IMR-90 (cell line): ENCODE data around the gene RAB6D. TPM values are rescaled to one million over a fixed set of nuclear protein-coding genes. Genes with fewer than 3 reads are reported as not detected.
"Not testable (repeated sequence)": the region's sequence is repeated elsewhere in the genome, so short reads cannot be mapped to it uniquely, and the experiment has no call there.

Experiments
- ATAC-seq: fragments of 200-7000 bp; cut with Tn5 transposase; 2 replicates; pipeline ENCODE4 v1.9.1; 2020; ENCODE audit warnings: low read depth, mild to moderate bottlenecking, moderate library complexity
- BruUV-seq: library from RNA; stranded (reverse); fragments of 400-500 nt; replicated peaks from 2 replicates; lab custom pipeline; 2021; lab: Mats Ljungman, UMichigan
- CTCF ChIA-PET: fragments of 300-600 bp; formaldehyde crosslinking; extraction: SDS; loops from one replicate; lab custom pipeline; 2021; ENCODE audit warnings: antibody characterized with exemption; lab: Yijun Ruan, JAX
- POLR2A ChIA-PET: fragments of 300-600 bp; sonication (Branson Sonifier 250); formaldehyde crosslinking; loops from one replicate; lab custom pipeline; 2022; ENCODE audit warnings: antibody characterized with exemption; ENCODE audit not compliant: unreplicated experiment; lab: Charles Lee
- DNase-seq: peaks from one replicate; pipeline ENCODE4 v3.0.0; 2013
- H2AFZ ChIP-seq: replicated peaks from 2 replicates; pipeline ENCODE3; 2013; ENCODE audit warnings: low read length, mild to moderate bottlenecking; ENCODE audit not compliant: poor library complexity
- H2AK5ac ChIP-seq: 2 replicates; pipeline ENCODE4 v1.6.1; 2013; ENCODE audit warnings: low read depth, low read length, inconsistent platforms
- H2AK9ac ChIP-seq: replicated peaks from 2 replicates; pipeline ENCODE3; 2013; ENCODE audit warnings: mild to moderate bottlenecking, low read depth, low read length, moderate library complexity; ENCODE audit not compliant: poor library complexity
- H2BK120ac ChIP-seq: 2 replicates; pipeline ENCODE4 v1.6.1; 2013; ENCODE audit warnings: low read depth, low read length, inconsistent platforms
- H2BK15ac ChIP-seq: 3 replicates; pipeline ENCODE4 v1.6.1; 2013; ENCODE audit warnings: low read depth, low read length, inconsistent platforms
- H2BK20ac ChIP-seq: 2 replicates; pipeline ENCODE4 v1.6.1; 2013; ENCODE audit warnings: low read depth, mild to moderate bottlenecking, inconsistent platforms, low read length, moderate library complexity
- H2BK5ac ChIP-seq: 2 replicates; pipeline ENCODE4 v1.6.1; 2013; ENCODE audit warnings: mild to moderate bottlenecking, low read depth, low read length, inconsistent platforms; ENCODE audit not compliant: poor library complexity, severe bottlenecking
- H3K14ac ChIP-seq: replicated peaks from 2 replicates; pipeline ENCODE4 v1.6.1; 2013; ENCODE audit warnings: low read depth, low read length, inconsistent platforms
- H3K18ac ChIP-seq: 2 replicates; pipeline ENCODE4 v1.6.1; 2013; ENCODE audit warnings: low read depth, low read length, control low read depth
- H3K23ac ChIP-seq: 2 replicates; pipeline ENCODE4 v1.6.1; 2013; ENCODE audit warnings: low read depth, low read length, inconsistent platforms
- H3K27ac ChIP-seq: 2 replicates; pipeline ENCODE4 v1.5.1; 2013; ENCODE audit warnings: mild to moderate bottlenecking, control low read depth, low read length; ENCODE audit not compliant: insufficient read depth
- H3K27me3 ChIP-seq: 2 replicates; pipeline ENCODE4 v1.6.1; 2013; ENCODE audit warnings: low read length; ENCODE audit not compliant: control insufficient read depth, insufficient read depth
- H3K36me3 ChIP-seq: 2 replicates; pipeline ENCODE4 v1.6.1; 2013; ENCODE audit warnings: low read length, mixed read lengths; ENCODE audit not compliant: control insufficient read depth, insufficient read depth
- H3K4ac ChIP-seq: 2 replicates; pipeline ENCODE4 v1.6.1; 2013; ENCODE audit warnings: low read depth, low read length, inconsistent platforms
- H3K4me1 ChIP-seq: 2 replicates; pipeline ENCODE4 v1.6.1; 2013; ENCODE audit warnings: low read length, mixed read lengths; ENCODE audit not compliant: control insufficient read depth, insufficient read depth
- H3K4me2 ChIP-seq: 2 replicates; pipeline ENCODE4 v1.6.1; 2013; ENCODE audit warnings: low read depth, mild to moderate bottlenecking, control low read depth, low read length, moderate library complexity
- H3K4me3 ChIP-seq: 2 replicates; pipeline ENCODE4 v1.5.1; 2013; ENCODE audit warnings: low read depth, mild to moderate bottlenecking, control low read depth, low read length, moderate library complexity; ENCODE audit not compliant: insufficient read depth
- H3K56ac ChIP-seq: 2 replicates; pipeline ENCODE4 v1.6.1; 2013; ENCODE audit warnings: low read length, inconsistent platforms; ENCODE audit not compliant: insufficient read depth; ENCODE audit errors: extremely low read depth
- H3K79me1 ChIP-seq, 2 experiments: 2 replicates each; pipeline ENCODE4 v1.6.1; 2013; ENCODE audit warnings: low read length in 2 of 2, inconsistent platforms in 1 of 2, low read depth in 1 of 2
- H3K9ac ChIP-seq: 2 replicates; pipeline ENCODE4 v1.6.1; 2013; ENCODE audit warnings: low read depth, low read length, control low read depth
- H3K9me1 ChIP-seq: 2 replicates; pipeline ENCODE4 v1.6.1; 2013; ENCODE audit warnings: low read length, inconsistent platforms; ENCODE audit not compliant: insufficient read depth
- H3K9me3 ChIP-seq: 2 replicates; pipeline ENCODE4 v1.6.1; 2013; ENCODE audit warnings: low read length; ENCODE audit not compliant: control insufficient read depth, insufficient read depth
- H4K20me1 ChIP-seq: 2 replicates; pipeline ENCODE4 v1.6.1; 2013; ENCODE audit warnings: low read length, inconsistent platforms; ENCODE audit not compliant: insufficient read depth
- H4K5ac ChIP-seq: 2 replicates; pipeline ENCODE4 v1.6.1; 2013; ENCODE audit warnings: mild to moderate bottlenecking, low read depth, low read length, control low read depth
- H4K8ac ChIP-seq, 2 experiments: 2 replicates each; pipeline ENCODE4 v1.6.1; 2013; ENCODE audit warnings: low read depth in 2 of 2, low read length in 2 of 2, control low read depth in 1 of 2, inconsistent platforms in 1 of 2
- H4K91ac ChIP-seq: 2 replicates; pipeline ENCODE4 v1.6.1; 2013; ENCODE audit warnings: low read depth, low read length, inconsistent platforms; ENCODE audit not compliant: insufficient read depth
- WGBS, 2 experiments: methylation state at CpG; one replicate each; pipeline versions ENCODE4 v1.1.5 to v1.1.7; 2013; ENCODE audit warnings: missing lambda C conversion rate in 2 of 2; ENCODE audit not compliant: insufficient read length in 1 of 2; ENCODE audit errors: extremely low coverage in 2 of 2; 5-methylcytosine and 5-hydroxymethylcytosine counted together
- dilution Hi-C: fragments of 300-500 bp; cut with HindIII; formaldehyde crosslinking; loops from one replicate; pipeline ENCODE4 v1.14.3; 2018; ENCODE audit warnings: low sequenced_read_pairs; ENCODE audit not compliant: unreplicated experiment
- in situ Hi-C: fragments of 300-500 bp; cut with MboI; formaldehyde crosslinking; loops from 3 replicates; pipeline ENCODE4 v1.14.3; 2019; ENCODE audit warnings: low sequenced_read_pairs, inconsistent platforms, mixed read lengths
- intact Hi-C: fragments of 100-400 bp; cut with micrococcal nuclease; formaldehyde crosslinking; loops from 2 replicates; pipeline ENCODE4 v1.10.0; 2022
- polyA plus RNA-seq, 3 experiments: library from polyadenylated mRNA; depleted of rRNA; stranded (reverse); fragments of >200 nt; gene quantifications; 2 replicates each; pipeline ENCODE4 v1.2.3, GENCODE V29; 2012; ENCODE audit warnings: low replicate concordance in 1 of 3
- total RNA-seq: library from RNA; depleted of rRNA; stranded (reverse); fragments of >200 nt; gene quantifications from 2 replicates; pipeline ENCODE4 v1.2.3, GENCODE V29; 2012; rRNA removed

Gene RAB6D
- total and polyA plus RNA-seq, 2 of the 4 experiments (the other 2 are of a cell fraction) = not detected

DNA sequence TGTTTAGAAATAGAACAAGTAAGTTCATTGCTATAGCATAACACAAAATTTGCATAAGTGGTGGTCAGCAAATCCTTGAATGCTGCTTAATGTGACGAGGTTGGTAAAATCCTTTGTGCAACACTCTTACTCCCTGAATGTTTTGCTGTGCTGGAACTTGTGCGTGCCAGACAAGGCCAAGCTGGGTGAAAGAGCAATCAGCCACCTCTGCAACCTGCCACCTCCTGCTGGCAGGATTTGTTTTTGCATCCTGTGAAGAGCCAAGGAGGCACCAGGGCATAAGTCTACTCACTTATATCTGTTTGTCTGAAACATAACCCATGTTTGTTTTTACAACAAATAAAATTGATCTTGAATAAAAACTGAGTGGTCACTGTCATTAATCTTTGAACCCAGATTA lies 53.0 kb downstream of the RAB6D start:
- POLR2A ChIA-PET, H2BK15ac ChIP-seq, H2BK120ac ChIP-seq, H4K20me1 ChIP-seq, intact Hi-C loops, H3K9ac ChIP-seq, H3K23ac ChIP-seq, H3K4me3 ChIP-seq, H3K27ac ChIP-seq, H3K4ac ChIP-seq, H4K91ac ChIP-seq, H3K9me1 ChIP-seq, CTCF ChIA-PET, H2BK20ac ChIP-seq, H3K4me1 ChIP-seq, H3K18ac ChIP-seq, H4K5ac ChIP-seq, H3K14ac ChIP-seq, ATAC-seq, H4K8ac ChIP-seq, H3K4me2 ChIP-seq, H3K9me3 ChIP-seq, H2AK9ac ChIP-seq, H3K56ac ChIP-seq, BruUV-seq, in situ Hi-C loops, H3K36me3 ChIP-seq, DNase-seq, H2BK5ac ChIP-seq, dilution Hi-C loops, H2AK5ac ChIP-seq, H3K79me1 ChIP-seq, H3K27me3 ChIP-seq, H2AFZ ChIP-seq: not testable (repeated sequence)
- WGBS, 2 experiments = no CpG with 5 or more reads among the region's 2 CpGs

Other genes starting within 250 kb of the RAB6D start
- not detected in 2 replicates for gene POTEE, start 154.6 kb downstream of the RAB6D start, total RNA-seq
- gene POTEE, start 154.6 kb downstream of the RAB6D start, polyA plus RNA-seq (2012; rRNA removed) = 0.02 TPM in 1 of 2 replicates, not detected in the other
- not detected in 2 replicates for gene TUBA3D, start 112.0 kb upstream of the RAB6D start, total RNA-seq
- gene TUBA3D, start 112.0 kb upstream of the RAB6D start, polyA plus RNA-seq (2012; rRNA removed) = not detected in 2 replicates
- 23.1 and 25.8 TPM in 2 replicates for gene MZT2A, start 128.2 kb upstream of the RAB6D start, total RNA-seq
- gene MZT2A, start 128.2 kb upstream of the RAB6D start, polyA plus RNA-seq (2012; rRNA removed) = 82.3 and 139 TPM in 2 replicates
- 3.1 and 3.8 TPM in 2 replicates for gene CCDC74A, start 163.7 kb upstream of the RAB6D start, total RNA-seq
- gene CCDC74A, start 163.7 kb upstream of the RAB6D start, polyA plus RNA-seq (2012; rRNA removed) = 11.9 and 13.5 TPM in 2 replicates